ENCODE results near the gene GABPA. TPM values are rescaled to one million over a fixed set of nuclear protein-coding genes. Genes with fewer than 3 reads are reported as not detected.

The GABPA gene
- total and polyA plus RNA-seq, 5 donors = 9.8 to 22.3 (median 20.0) TPM

DNA sequence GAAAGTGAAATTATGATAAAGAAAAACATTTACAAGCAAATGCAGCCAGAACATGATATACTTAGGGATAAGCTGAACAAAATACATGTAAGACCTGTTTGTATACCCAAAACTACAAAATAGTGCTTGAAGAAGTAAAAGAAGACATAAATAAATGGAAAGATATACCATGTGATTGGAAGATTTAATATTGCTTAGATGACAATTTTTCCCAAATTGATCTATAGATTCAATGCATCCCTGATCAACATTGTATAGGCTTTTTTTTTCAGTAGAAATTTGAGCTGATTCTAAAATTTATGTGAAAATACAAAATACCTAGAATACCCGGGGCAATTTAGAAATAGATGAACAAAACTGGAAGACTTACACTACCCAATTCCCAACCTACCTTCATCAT lies 76.4 kb downstream of the GABPA start:
- H3K9me3 ChIP-seq (ENCODE audit: control insufficient read depth, low read length) = no peaks in the 10 kb centered on the region
- intact Hi-C loops (cut with DNase I) = no loop called here
- DNase-seq (no peak), ATAC-seq (no peak)
- no peak overlapping the region for H3K27ac ChIP-seq (ENCODE audit: low read length)
- H3K4me3 ChIP-seq (ENCODE audit: low read length) = no peak overlapping the region
- WGBS = 97% methylated on average over 1 of the region's 1 CpG
- no peaks in the 10 kb centered on the region for H3K27me3 ChIP-seq (ENCODE audit: control insufficient read depth, insufficient read depth)
- H3K4me1 ChIP-seq (ENCODE audit: control insufficient read depth, insufficient read depth, low read length) = no peaks in the 10 kb centered on the region

DNA sequence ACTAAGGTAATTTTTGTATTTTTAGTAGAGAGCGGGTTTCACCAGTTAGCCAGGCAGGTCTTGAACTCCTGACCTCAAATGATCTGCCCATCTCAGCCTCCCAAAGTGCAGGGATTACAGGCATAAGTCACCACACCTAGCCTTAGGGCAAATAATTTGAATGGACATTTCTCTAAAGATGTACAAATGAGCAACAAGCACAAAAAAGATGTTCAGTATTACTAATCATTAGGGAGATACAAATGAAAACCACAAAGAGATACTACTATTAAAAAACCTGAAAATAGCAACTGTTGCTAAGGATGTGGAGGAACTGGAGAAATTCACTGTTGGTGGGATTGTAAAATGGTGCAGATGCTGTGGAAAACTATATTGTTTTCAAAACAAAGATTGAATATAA lies 79.1 kb downstream of the GABPA start:
- no peaks in the 10 kb centered on the region for H3K9me3 ChIP-seq (ENCODE audit: control insufficient read depth, low read length)
- no peaks in the 10 kb centered on the region for H3K4me1 ChIP-seq (ENCODE audit: control insufficient read depth, insufficient read depth, low read length)
- H3K27me3 ChIP-seq (ENCODE audit: control insufficient read depth, insufficient read depth) = no peaks in the 10 kb centered on the region
- DNase-seq = no peak
- H3K27ac ChIP-seq (ENCODE audit: low read length) = no peak overlapping the region
- no peak overlapping the region for H3K4me3 ChIP-seq (ENCODE audit: low read length)
- WGBS = 91% methylated on average over 1 of the region's 1 CpG
- intact Hi-C loops (cut with DNase I) = no loop called here
- no peak for ATAC-seq

DNA sequence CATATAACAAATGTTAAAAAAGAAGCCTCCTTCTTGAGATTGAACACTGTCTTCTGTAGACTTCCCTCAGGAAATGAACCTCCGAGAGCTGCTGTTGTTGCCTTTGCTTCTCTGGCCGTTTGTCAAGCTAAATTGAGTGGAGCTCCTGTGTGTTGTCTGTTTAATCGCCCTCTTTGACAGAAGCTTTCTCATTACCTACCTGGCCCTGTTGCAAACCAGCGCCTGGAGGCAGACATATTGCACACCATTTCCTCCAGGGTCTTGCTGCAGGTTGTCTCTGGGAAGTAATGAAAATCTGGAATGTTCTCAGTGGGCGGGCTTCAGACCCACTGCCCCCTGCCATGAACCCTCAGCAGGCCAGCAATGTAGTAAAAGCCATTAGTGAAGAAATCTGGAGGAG lies 83.3 kb downstream of the GABPA start:
- Histone ChIP-seq H3K4me1 (ENCODE audit: control insufficient read depth, insufficient read depth, low read length) (no peaks in the 10 kb centered on the region), H3K9me3 (ENCODE audit: control insufficient read depth, low read length) (no peaks in the 10 kb centered on the region), H3K27me3 (ENCODE audit: control insufficient read depth, insufficient read depth) (no peaks in the 10 kb centered on the region), H3K27ac (ENCODE audit: low read length) (no peak overlapping the region), H3K4me3 (ENCODE audit: low read length) (no peak overlapping the region)
- DNase-seq (no peak), ATAC-seq (no peak)
- intact Hi-C loops (cut with DNase I) = no loop called here
- WGBS = 61% methylated on average over 5 of the region's 5 CpGs

DNA sequence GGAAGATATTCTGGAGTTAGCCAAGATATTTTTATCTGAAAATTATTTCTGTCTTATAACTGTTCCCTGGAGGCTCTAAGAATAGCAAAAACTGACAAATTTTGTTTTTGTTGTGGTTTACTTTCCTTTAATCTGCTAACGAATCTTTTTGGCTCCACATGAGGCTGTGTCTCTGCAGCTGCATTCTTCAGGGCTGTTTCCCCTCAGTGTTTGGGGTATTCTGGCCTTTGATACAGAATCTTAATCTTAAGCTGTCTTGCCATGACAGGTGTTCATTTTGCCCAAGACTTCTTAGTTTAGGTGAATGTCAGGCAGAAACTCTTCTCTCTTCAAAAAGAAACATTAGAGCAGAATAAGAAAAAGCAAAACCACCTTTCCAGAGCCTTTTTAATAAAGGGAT lies 83.8 kb downstream of the GABPA start:
- intact Hi-C loops (cut with DNase I) = no loop called here
- Histone ChIP-seq H3K9me3 (ENCODE audit: control insufficient read depth, low read length) (no peaks in the 10 kb centered on the region), H3K4me3 (ENCODE audit: low read length) (no peak overlapping the region), H3K4me1 (ENCODE audit: control insufficient read depth, insufficient read depth, low read length) (no peaks in the 10 kb centered on the region), H3K27me3 (ENCODE audit: control insufficient read depth, insufficient read depth) (no peaks in the 10 kb centered on the region), H3K27ac (ENCODE audit: low read length) (no peak overlapping the region)
- WGBS = 54% methylated on average over 1 of the region's 1 CpG
- no peak for ATAC-seq
- no peak for DNase-seq

Other genes with a start within 250 kb of the GABPA start
- gene MRPL39, start 127.5 kb upstream of the GABPA start, total RNA-seq = 10 to 100 TPM; 30.6 to 38.3 (median 34.5) TPM
- 68.9 TPM for gene MRPL39, start 127.5 kb upstream of the GABPA start, polyA plus RNA-seq
- gene JAM2, start 95.7 kb upstream of the GABPA start, total RNA-seq = 10 to 100 TPM; 26.2 to 49.5 (median 30.6) TPM
- 27.0 TPM for gene JAM2, start 95.7 kb upstream of the GABPA start, polyA plus RNA-seq
- 100 to 1,000 TPM; 554 to 718 (median 650) TPM for gene ATP5PF, start 68 bp upstream of the GABPA start, total RNA-seq
- 2,294 TPM for gene ATP5PF, start 68 bp upstream of the GABPA start, polyA plus RNA-seq

Data from right cardiac atrium (tissue), 5 donors.